ENCODE measurements around the gene MYRFL. TPM values are rescaled to one million over a fixed set of nuclear protein-coding genes. Genes with fewer than 3 reads are reported as not detected.

MYRFL gene
- total RNA-seq, 1 experiment from 2014 or later: 1.3 TPM

DNA sequence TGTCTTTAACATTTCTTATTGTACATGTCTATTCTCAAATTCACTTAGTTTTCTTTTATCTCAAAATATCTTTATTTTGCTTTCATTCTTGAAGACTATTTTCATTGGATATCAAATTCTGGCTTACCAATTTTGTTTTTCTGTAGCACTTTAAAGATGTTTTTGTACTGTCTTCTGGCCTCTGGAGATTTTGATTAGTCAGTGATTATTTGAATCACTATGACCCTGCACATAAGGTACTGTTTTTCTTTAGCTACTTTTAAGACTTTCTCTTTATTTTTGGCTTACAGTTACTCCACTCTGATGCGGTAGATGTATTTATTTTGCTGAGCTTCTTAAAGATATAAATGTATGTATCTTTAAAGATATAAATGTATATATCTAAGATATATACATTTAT lies 49.6 kb downstream of the MYRFL start (continued):
- TF ChIP-seq, protein P1, sequence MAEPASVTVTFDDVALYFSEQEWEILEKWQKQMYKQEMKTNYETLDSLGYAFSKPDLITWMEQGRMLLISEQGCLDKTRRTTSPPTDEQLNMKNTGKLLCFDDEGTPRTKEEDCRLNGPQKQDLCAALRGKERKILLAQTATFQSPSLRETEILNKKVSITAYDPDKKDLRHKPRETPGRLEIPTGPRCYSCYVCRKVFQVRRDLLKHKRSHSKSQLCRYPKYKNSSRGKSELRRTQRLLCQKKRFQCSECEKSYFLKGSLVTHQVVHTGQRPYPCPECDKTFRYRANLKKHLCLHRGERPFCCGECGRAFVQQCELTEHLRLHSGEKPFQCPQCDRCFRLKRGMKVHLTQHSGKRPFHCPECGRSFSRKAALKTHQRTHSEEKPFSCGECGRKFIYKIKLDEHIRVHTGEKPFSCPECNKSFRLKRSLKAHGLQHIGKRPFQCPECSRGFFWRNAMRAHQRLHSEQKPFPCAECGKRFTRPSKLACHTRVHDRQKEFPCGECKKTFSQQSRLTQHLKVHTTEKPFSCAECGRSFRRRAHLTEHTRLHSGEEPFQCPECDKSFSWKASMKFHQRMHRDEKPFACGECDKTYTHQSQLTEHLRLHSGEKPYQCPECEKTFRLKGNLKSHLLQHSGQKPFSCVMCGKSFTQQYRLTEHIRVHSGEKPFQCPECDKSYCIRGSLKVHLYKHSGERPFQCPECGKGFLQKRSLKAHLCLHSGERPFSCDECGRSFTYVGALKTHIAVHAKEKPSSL (CRISPR knock-in tag; conservative IDR thresholded peaks at IDR 0.05): no peak
- TF ChIP-seq OVOL2 (CRISPR knock-in tag; IDR thresholded peaks at IDR 0.05; ENCODE audit: borderline replicate concordance) (no peak), TEAD1 (CRISPR knock-in tag; IDR thresholded peaks at IDR 0.05) (no peak), ZNF317 (CRISPR knock-in tag; IDR thresholded peaks at IDR 0.05; ENCODE audit: borderline replicate concordance, low read depth) (no peak)
- TF ChIP-seq, protein P2, sequence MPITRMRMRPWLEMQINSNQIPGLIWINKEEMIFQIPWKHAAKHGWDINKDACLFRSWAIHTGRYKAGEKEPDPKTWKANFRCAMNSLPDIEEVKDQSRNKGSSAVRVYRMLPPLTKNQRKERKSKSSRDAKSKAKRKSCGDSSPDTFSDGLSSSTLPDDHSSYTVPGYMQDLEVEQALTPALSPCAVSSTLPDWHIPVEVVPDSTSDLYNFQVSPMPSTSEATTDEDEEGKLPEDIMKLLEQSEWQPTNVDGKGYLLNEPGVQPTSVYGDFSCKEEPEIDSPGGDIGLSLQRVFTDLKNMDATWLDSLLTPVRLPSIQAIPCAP (CRISPR knock-in tag; IDR thresholded peaks at IDR 0.05): no peak
- TF ChIP-seq, protein P3, sequence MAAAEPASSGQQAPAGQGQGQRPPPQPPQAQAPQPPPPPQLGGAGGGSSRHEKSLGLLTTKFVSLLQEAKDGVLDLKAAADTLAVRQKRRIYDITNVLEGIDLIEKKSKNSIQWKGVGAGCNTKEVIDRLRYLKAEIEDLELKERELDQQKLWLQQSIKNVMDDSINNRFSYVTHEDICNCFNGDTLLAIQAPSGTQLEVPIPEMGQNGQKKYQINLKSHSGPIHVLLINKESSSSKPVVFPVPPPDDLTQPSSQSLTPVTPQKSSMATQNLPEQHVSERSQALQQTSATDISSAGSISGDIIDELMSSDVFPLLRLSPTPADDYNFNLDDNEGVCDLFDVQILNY (CRISPR knock-in tag; IDR thresholded peaks at IDR 0.05): no peak

DNA sequence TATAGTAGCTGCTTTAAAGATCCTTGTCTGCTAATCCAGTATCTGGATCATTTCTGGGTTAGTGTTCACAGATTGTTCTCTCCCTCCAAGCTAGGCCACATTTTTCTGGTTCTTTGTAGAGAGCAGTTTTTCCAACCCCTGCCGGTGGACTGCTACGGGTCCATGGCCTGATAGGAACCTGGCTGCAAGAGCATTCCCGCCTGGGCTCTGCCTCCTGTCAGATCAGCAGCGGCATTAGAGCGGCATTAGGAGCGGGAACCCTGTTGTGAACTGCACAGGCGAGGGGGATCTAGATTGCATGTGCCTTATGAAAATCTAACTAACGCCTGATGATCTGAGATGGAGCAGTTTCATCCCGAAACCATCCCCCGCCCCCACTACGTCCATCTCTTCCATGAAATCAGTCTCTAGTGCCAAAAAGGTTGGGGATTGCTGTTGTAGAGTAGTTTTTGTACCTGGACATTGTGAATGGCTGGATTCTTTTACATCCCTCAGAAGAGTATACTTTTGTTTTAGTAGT lies 50.4 kb downstream of the MYRFL start:
- POLR2A ChIA-PET: no interaction called here
- Mint-ChIP-seq H3K27ac (no peak overlapping the region), H3K4me1 (peaks cover 21% of the 10 kb centered on the region), H3K27me3 (ENCODE audit: low read depth) (no peaks in the 10 kb centered on the region), H3K9me3 (no peaks in the 10 kb centered on the region), H3K4me3 (no peak overlapping the region), H3K36me3 (no peaks in the 10 kb centered on the region)
- CTCF ChIA-PET: interaction anchor here (1.0 kb wide), 1 partner anchor 235 kb away, joined by 3 read pairs; no protein-coding TSS in a partner anchor
- ATAC-seq (no peak; the same call in 1 of the 2 replicates), DNase-seq (ENCODE audit: low spot score) (peak; percentile 26)
- no peak for TF ChIP-seq ZNF317 (CRISPR knock-in tag; IDR thresholded peaks at IDR 0.05; ENCODE audit: borderline replicate concordance, low read depth)
- TF ChIP-seq, protein P4, sequence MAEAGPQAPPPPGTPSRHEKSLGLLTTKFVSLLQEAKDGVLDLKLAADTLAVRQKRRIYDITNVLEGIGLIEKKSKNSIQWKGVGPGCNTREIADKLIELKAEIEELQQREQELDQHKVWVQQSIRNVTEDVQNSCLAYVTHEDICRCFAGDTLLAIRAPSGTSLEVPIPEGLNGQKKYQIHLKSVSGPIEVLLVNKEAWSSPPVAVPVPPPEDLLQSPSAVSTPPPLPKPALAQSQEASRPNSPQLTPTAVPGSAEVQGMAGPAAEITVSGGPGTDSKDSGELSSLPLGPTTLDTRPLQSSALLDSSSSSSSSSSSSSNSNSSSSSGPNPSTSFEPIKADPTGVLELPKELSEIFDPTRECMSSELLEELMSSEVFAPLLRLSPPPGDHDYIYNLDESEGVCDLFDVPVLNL (CRISPR knock-in tag; IDR thresholded peaks at IDR 0.05; ENCODE audit: borderline replicate concordance, low read depth): no peak
- TF ChIP-seq, protein P5, sequence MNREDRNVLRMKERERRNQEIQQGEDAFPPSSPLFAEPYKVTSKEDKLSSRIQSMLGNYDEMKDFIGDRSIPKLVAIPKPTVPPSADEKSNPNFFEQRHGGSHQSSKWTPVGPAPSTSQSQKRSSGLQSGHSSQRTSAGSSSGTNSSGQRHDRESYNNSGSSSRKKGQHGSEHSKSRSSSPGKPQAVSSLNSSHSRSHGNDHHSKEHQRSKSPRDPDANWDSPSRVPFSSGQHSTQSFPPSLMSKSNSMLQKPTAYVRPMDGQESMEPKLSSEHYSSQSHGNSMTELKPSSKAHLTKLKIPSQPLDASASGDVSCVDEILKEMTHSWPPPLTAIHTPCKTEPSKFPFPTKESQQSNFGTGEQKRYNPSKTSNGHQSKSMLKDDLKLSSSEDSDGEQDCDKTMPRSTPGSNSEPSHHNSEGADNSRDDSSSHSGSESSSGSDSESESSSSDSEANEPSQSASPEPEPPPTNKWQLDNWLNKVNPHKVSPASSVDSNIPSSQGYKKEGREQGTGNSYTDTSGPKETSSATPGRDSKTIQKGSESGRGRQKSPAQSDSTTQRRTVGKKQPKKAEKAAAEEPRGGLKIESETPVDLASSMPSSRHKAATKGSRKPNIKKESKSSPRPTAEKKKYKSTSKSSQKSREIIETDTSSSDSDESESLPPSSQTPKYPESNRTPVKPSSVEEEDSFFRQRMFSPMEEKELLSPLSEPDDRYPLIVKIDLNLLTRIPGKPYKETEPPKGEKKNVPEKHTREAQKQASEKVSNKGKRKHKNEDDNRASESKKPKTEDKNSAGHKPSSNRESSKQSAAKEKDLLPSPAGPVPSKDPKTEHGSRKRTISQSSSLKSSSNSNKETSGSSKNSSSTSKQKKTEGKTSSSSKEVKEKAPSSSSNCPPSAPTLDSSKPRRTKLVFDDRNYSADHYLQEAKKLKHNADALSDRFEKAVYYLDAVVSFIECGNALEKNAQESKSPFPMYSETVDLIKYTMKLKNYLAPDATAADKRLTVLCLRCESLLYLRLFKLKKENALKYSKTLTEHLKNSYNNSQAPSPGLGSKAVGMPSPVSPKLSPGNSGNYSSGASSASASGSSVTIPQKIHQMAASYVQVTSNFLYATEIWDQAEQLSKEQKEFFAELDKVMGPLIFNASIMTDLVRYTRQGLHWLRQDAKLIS (CRISPR knock-in tag; IDR thresholded peaks at IDR 0.05; ENCODE audit: borderline replicate concordance): no peak
- no peak for TF ChIP-seq NFE2L1 (CRISPR knock-in tag; IDR thresholded peaks at IDR 0.05)
- no peak for TF ChIP-seq NFATC4 (CRISPR knock-in tag; IDR thresholded peaks at IDR 0.05)
- no peak for TF ChIP-seq SOX15 (CRISPR knock-in tag; IDR thresholded peaks at IDR 0.05)
- TF ChIP-seq, protein P6, sequence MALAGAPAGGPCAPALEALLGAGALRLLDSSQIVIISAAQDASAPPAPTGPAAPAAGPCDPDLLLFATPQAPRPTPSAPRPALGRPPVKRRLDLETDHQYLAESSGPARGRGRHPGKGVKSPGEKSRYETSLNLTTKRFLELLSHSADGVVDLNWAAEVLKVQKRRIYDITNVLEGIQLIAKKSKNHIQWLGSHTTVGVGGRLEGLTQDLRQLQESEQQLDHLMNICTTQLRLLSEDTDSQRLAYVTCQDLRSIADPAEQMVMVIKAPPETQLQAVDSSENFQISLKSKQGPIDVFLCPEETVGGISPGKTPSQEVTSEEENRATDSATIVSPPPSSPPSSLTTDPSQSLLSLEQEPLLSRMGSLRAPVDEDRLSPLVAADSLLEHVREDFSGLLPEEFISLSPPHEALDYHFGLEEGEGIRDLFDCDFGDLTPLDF (CRISPR knock-in tag; IDR thresholded peaks at IDR 0.05): no peak
- TF ChIP-seq, protein P7, sequence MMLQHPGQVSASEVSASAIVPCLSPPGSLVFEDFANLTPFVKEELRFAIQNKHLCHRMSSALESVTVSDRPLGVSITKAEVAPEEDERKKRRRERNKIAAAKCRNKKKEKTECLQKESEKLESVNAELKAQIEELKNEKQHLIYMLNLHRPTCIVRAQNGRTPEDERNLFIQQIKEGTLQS (CRISPR knock-in tag; conservative IDR thresholded peaks at IDR 0.05): no peak
- no peak for TF ChIP-seq TP53 (CRISPR knock-in tag; IDR thresholded peaks at IDR 0.05)
- TF ChIP-seq CREB1 (CRISPR knock-in tag; IDR thresholded peaks at IDR 0.05): no peak
- TF ChIP-seq ESRRA (CRISPR knock-in tag; IDR thresholded peaks at IDR 0.05; ENCODE audit: borderline replicate concordance): no peak
- TF ChIP-seq, protein P8, sequence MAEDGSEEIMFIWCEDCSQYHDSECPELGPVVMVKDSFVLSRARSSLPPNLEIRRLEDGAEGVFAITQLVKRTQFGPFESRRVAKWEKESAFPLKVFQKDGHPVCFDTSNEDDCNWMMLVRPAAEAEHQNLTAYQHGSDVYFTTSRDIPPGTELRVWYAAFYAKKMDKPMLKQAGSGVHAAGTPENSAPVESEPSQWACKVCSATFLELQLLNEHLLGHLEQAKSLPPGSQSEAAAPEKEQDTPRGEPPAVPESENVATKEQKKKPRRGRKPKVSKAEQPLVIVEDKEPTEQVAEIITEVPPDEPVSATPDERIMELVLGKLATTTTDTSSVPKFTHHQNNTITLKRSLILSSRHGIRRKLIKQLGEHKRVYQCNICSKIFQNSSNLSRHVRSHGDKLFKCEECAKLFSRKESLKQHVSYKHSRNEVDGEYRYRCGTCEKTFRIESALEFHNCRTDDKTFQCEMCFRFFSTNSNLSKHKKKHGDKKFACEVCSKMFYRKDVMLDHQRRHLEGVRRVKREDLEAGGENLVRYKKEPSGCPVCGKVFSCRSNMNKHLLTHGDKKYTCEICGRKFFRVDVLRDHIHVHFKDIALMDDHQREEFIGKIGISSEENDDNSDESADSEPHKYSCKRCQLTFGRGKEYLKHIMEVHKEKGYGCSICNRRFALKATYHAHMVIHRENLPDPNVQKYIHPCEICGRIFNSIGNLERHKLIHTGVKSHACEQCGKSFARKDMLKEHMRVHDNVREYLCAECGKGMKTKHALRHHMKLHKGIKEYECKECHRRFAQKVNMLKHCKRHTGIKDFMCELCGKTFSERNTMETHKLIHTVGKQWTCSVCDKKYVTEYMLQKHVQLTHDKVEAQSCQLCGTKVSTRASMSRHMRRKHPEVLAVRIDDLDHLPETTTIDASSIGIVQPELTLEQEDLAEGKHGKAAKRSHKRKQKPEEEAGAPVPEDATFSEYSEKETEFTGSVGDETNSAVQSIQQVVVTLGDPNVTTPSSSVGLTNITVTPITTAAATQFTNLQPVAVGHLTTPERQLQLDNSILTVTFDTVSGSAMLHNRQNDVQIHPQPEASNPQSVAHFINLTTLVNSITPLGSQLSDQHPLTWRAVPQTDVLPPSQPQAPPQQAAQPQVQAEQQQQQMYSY (CRISPR knock-in tag; IDR thresholded peaks at IDR 0.05): no peak
- TF ChIP-seq, protein P9, sequence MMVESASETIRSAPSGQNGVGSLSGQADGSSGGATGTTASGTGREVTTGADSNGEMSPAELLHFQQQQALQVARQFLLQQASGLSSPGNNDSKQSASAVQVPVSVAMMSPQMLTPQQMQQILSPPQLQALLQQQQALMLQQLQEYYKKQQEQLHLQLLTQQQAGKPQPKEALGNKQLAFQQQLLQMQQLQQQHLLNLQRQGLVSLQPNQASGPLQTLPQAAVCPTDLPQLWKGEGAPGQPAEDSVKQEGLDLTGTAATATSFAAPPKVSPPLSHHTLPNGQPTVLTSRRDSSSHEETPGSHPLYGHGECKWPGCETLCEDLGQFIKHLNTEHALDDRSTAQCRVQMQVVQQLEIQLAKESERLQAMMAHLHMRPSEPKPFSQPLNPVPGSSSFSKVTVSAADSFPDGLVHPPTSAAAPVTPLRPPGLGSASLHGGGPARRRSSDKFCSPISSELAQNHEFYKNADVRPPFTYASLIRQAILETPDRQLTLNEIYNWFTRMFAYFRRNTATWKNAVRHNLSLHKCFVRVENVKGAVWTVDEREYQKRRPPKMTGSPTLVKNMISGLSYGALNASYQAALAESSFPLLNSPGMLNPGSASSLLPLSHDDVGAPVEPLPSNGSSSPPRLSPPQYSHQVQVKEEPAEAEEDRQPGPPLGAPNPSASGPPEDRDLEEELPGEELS (CRISPR knock-in tag; IDR thresholded peaks at IDR 0.05): no peak
- no peak for TF ChIP-seq RELA (CRISPR knock-in tag; IDR thresholded peaks at IDR 0.05; ENCODE audit: borderline replicate concordance)

All from WTC11 (cell line).